B cell (primary cell): Measurements from ENCODE around the gene INPP1. TPM values are rescaled to one million over a fixed set of nuclear protein-coding genes. Genes with fewer than 3 reads are reported as not detected.

Experiments
- ATAC-seq: fragments of 200-7000 bp; cut with Tn5 transposase; one replicate; pipeline ENCODE4 v1.10.0; 2021; ENCODE audit warnings: low read depth, mild to moderate bottlenecking, moderate number of reproducible peaks, moderate library complexity
- CTCF ChIA-PET: fragments of 350-600 bp; sonication (Branson Sonifier 250); formaldehyde crosslinking; loops from one replicate; lab custom pipeline; 2021; ENCODE audit warnings: antibody characterized with exemption, inconsistent platforms; lab: Charles Lee
- POLR2A ChIA-PET: fragments of 350-600 bp; sonication (Branson Sonifier 250); formaldehyde crosslinking; loops from one replicate; lab custom pipeline; 2021; ENCODE audit warnings: antibody characterized with exemption; lab: Charles Lee
- DNase-seq: peaks from one replicate; pipeline ENCODE4 v3.0.0; 2013
- H2AFZ ChIP-seq: 2 replicates; pipeline ENCODE4 v1.6.1; 2012; ENCODE audit warnings: mild to moderate bottlenecking, low read depth, low read length; ENCODE audit not compliant: insufficient read depth, poor library complexity, severe bottlenecking
- H3K27ac ChIP-seq, 2 donors: 1 replicate in 1 of 2; 2 replicates in 1 of 2; pipeline ENCODE4 v1.5.1; 2012 to 2013; ENCODE audit warnings: low read length in 2 of 2, mild to moderate bottlenecking in 2 of 2, moderate library complexity in 1 of 2
- H3K27me3 ChIP-seq, 4 experiments: fragments of 200-600 bp in 1 of 4; sonication (generic) in 1 of 4; replicated peaks in 1 of 4; 1 replicate in 2 of 4; 2 replicates in 2 of 4; pipeline versions ENCODE4 v1.6.1 to v1.7.0; 2013 to 2016; ENCODE audit warnings: low read length in 3 of 4, mild to moderate bottlenecking in 2 of 4, mixed read lengths in 1 of 4, moderate library complexity in 1 of 4; ENCODE audit not compliant: insufficient read depth in 4 of 4, control insufficient read depth in 3 of 4; ENCODE audit errors: control extremely low read depth in 1 of 4
- H3K36me3 ChIP-seq, 2 experiments: replicated peaks in 1 of 2; 1 replicate in 1 of 2; 2 replicates in 1 of 2; pipeline versions ENCODE4 v1.6.1 to v1.7.1; 2013; ENCODE audit warnings: low read length in 1 of 2; ENCODE audit not compliant: insufficient read depth in 2 of 2, control insufficient read depth in 1 of 2; ENCODE audit errors: control extremely low read depth in 1 of 2, extremely low read depth in 1 of 2
- H3K4me1 ChIP-seq, 2 donors: fragments of 200-600 bp in 1 of 2; sonication (generic) in 1 of 2; 1 replicate in 1 of 2; 2 replicates in 1 of 2; pipeline versions ENCODE4 v1.5.1 to v1.6.1; 2013 to 2017; ENCODE audit warnings: low read length in 2 of 2; ENCODE audit not compliant: control insufficient read depth in 2 of 2, insufficient read depth in 2 of 2
- H3K4me2 ChIP-seq: replicated peaks from 2 replicates; pipeline ENCODE3; 2012; ENCODE audit warnings: mild to moderate bottlenecking, low read depth, low read length; ENCODE audit not compliant: poor library complexity, severe bottlenecking
- H3K4me3 ChIP-seq, 5 experiments: fragments of 200-600 bp in 1 of 5; sonication (generic) in 1 of 5; 1 replicate in 3 of 5; 2 replicates in 2 of 5; pipeline versions ENCODE4 v1.5.1 to v1.7.0; 2011 to 2016; ENCODE audit warnings: low read length in 4 of 5, mild to moderate bottlenecking in 4 of 5, low read depth in 2 of 5, control low read depth in 1 of 5, moderate library complexity in 1 of 5; ENCODE audit not compliant: insufficient read depth in 1 of 5; ENCODE audit errors: control extremely low read depth in 1 of 5, extremely low read depth in 1 of 5
- H3K79me2 ChIP-seq: fragments of 200-600 bp; sonication (generic); one replicate; pipeline ENCODE4 v1.6.0; 2016; ENCODE audit warnings: low read length; ENCODE audit not compliant: control insufficient read depth, insufficient read depth
- H3K9ac ChIP-seq: fragments of 200-600 bp; sonication (generic); 2 replicates; pipeline ENCODE4 v1.6.1; 2017; ENCODE audit warnings: mild to moderate bottlenecking, low read length, moderate library complexity
- H3K9me3 ChIP-seq, 3 donors: one replicate each; pipeline versions ENCODE4 v1.6.1 to v1.7.1; 2013; ENCODE audit warnings: low read length in 2 of 3; ENCODE audit not compliant: control insufficient read depth in 2 of 3, insufficient read depth in 1 of 3; ENCODE audit errors: control extremely low read depth in 1 of 3
- H4K20me1 ChIP-seq: 2 replicates; pipeline ENCODE4 v1.6.0; 2012; ENCODE audit warnings: mild to moderate bottlenecking, low read length; ENCODE audit not compliant: insufficient read depth, control insufficient read depth, poor library complexity, severe bottlenecking
- H3K27ac Mint-ChIP-seq: one replicate; pipeline ENCODE4 v1.8.0; 2021; ENCODE audit warnings: mixed read lengths
- H3K27me3 Mint-ChIP-seq: one replicate; pipeline ENCODE4 v1.8.0; 2021; ENCODE audit warnings: mixed read lengths
- H3K4me1 Mint-ChIP-seq: one replicate; pipeline ENCODE4 v1.8.0; 2021; ENCODE audit warnings: mixed read lengths
- H3K4me3 Mint-ChIP-seq: one replicate; pipeline ENCODE4 v1.8.0; 2021; ENCODE audit warnings: mixed read lengths
- H3K9me3 Mint-ChIP-seq: one replicate; pipeline ENCODE4 v1.8.0; 2022; ENCODE audit warnings: mixed read lengths; ENCODE audit not compliant: insufficient read depth
- EZH2 ChIP-seq: IDR thresholded peaks from 2 replicates; pipeline ENCODE4 v1.6.1; 2012; ENCODE audit warnings: borderline replicate concordance, low read depth, mild to moderate bottlenecking, moderate library complexity, low read length; ENCODE audit not compliant: insufficient read depth, poor library complexity, severe bottlenecking
- WGBS: methylation state at CpG from one replicate; pipeline ENCODE4 v1.1.5; 2013; ENCODE audit warnings: missing lambda C conversion rate; ENCODE audit not compliant: insufficient coverage; 5-methylcytosine and 5-hydroxymethylcytosine counted together
- intact Hi-C: fragments of 100-400 bp; cut with micrococcal nuclease; formaldehyde crosslinking; loops from one replicate; pipeline ENCODE4 v1.10.0; 2022
- polyA plus RNA-seq: library from polyadenylated mRNA; depleted of rRNA; stranded (reverse); fragments of >200 nt; gene quantifications from 2 replicates; pipeline ENCODE4 v1.2.3, GENCODE V29; 2012
- total RNA-seq, 2 donors: library from RNA; stranded (reverse); fragments of 120-200 nt in 1 of 2; gene quantifications; 1 replicate in 1 of 2; 2 replicates in 1 of 2; pipeline versions ENCODE4 v1.2.3 to v1.2.4, GENCODE V29; 2013 to 2022
- TF ChIP-seq, protein P1 (sequence below): fragments of 200-600 bp; IDR thresholded peaks from one replicate; pipeline ENCODE4 v1.8.0; 2022; ENCODE audit warnings: antibody characterized with exemption, mild to moderate bottlenecking

The INPP1 gene
- total and polyA plus RNA-seq, 2 donors (not counting 1 experiment from before 2014, with no cell fraction given), result 3.1 to 3.7 TPM

DNA sequence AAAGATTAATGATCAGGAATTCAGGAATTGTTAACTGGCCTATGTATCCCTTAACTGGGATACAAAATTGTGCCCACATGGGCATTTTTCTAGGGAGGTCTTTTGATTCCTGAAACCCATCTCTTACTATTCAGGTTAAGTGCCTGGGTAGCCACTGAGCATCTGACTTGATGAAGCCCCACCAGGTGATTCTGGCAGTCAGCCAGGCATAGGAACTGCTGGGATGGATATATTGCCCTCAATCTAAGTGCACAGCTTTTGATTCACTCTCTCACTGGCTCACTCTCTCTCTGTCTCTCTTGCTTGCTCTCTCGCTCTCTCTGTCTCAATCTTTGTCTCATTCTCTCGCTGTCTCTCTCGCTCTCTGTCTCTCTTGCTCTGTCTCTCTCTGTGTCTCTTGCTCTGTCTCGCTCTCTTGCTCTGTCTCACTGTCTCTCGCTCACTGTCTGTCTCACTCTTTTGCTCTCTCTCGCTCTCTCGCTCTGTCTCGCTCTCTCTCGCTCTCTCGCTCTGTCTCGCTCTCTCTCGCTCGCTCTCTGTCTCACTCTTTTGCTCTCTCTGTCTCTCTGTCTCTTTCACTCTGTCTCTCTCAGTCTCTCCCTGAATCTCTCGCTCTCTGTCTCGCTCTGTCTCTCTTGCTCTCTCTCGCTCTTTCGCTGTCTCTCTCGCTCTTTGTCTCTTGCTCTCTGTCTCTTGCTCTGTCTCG, 22.3 kb downstream of the INPP1 start:
- intact Hi-C loops, result no loop called here
- no peak for DNase-seq
- POLR2A ChIA-PET, result no interaction called here

DNA sequence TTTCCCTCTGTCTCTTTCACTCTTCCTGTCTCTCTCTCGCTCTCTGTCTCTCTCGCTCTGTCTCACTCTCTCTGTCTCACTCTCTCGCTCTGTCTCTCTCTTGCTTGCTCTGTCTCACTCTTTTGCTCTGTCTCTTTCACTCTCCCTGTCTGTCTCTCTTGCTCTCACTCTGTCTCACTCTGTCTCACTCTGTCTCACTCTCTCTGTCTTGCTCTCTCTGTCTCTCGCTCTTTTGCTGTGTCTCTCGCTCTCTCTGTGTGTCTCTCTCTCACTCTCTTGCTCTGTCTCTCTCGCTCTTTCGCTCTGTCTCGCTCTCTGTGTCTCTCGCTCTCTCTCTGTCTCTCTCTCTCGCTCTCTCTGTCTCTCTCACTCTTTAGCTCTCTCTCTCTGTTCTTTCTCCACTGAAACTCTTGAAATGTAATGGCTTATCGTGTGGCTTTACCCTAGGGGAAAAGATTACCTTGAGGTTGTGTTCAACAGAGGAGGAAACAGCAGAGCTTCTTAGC, 22.9 kb downstream of the INPP1 start:
- no peak overlapping the region for H2AFZ ChIP-seq
- no peaks in the 10 kb centered on the region for H3K9me3 ChIP-seq
- ChIA-PET CTCF (interaction anchor here (0.8 to 0.9 kb wide), 2 partner anchors 11 to 277 kb away, joined by 3 read pairs; no protein-coding TSS in a partner anchor), POLR2A (no interaction called here)
- no peaks in the 10 kb centered on the region for H3K79me2 ChIP-seq
- H4K20me1 ChIP-seq, result no peaks in the 10 kb centered on the region
- Mint-ChIP-seq H3K27me3 (no peaks in the 10 kb centered on the region), H3K4me3 (no peak overlapping the region), H3K9me3 (no peaks in the 10 kb centered on the region), H3K27ac (no peak overlapping the region), H3K4me1 (peaks cover 4% of the 10 kb centered on the region)
- H3K4me3 ChIP-seq, result no peak overlapping the region
- H3K27ac ChIP-seq, result no peak overlapping the region
- no peak overlapping the region for H3K4me2 ChIP-seq
- H3K27me3 ChIP-seq, result no peaks in the 10 kb centered on the region
- WGBS, result 99% methylated on average over 6 of the region's 11 CpGs
- DNase-seq, result no peak
- peaks cover 9 to 20% of the 10 kb centered on the region in 2 experiments for H3K36me3 ChIP-seq
- no peaks in the 10 kb centered on the region for H3K4me1 ChIP-seq
- no peak for ATAC-seq
- no peak for TF ChIP-seq EZH2
- TF ChIP-seq, protein P1, sequence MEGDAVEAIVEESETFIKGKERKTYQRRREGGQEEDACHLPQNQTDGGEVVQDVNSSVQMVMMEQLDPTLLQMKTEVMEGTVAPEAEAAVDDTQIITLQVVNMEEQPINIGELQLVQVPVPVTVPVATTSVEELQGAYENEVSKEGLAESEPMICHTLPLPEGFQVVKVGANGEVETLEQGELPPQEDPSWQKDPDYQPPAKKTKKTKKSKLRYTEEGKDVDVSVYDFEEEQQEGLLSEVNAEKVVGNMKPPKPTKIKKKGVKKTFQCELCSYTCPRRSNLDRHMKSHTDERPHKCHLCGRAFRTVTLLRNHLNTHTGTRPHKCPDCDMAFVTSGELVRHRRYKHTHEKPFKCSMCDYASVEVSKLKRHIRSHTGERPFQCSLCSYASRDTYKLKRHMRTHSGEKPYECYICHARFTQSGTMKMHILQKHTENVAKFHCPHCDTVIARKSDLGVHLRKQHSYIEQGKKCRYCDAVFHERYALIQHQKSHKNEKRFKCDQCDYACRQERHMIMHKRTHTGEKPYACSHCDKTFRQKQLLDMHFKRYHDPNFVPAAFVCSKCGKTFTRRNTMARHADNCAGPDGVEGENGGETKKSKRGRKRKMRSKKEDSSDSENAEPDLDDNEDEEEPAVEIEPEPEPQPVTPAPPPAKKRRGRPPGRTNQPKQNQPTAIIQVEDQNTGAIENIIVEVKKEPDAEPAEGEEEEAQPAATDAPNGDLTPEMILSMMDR, result no peak
- no peak overlapping the region for H3K9ac ChIP-seq
- intact Hi-C loops, result no loop called here

More for the DNA sequence above, 22.3 kb downstream of the INPP1 start:
- TF ChIP-seq EZH2, result no peak
- TF ChIP-seq, protein P1, result no peak
- Histone ChIP-seq H3K9me3 (no peaks in the 10 kb centered on the region), H3K4me2 (no peak overlapping the region), H3K4me3 (no peak overlapping the region), H4K20me1 (no peaks in the 10 kb centered on the region), H3K9ac (no peak overlapping the region), H3K36me3 (peaks cover 8 to 15% of the 10 kb centered on the region in 2 experiments), H3K4me1 (peaks cover 0 to 4% of the 10 kb centered on the region in 2 donors), H3K79me2 (no peaks in the 10 kb centered on the region), H3K27me3 (no peaks in the 10 kb centered on the region), H3K27ac (no peak overlapping the region), H2AFZ (no peak overlapping the region)
- H3K4me1 Mint-ChIP-seq, result peaks cover 6% of the 10 kb centered on the region
- ATAC-seq, result no peak
- no peaks in the 10 kb centered on the region for H3K27me3 Mint-ChIP-seq
- CTCF ChIA-PET, result no interaction called here
- H3K4me3 Mint-ChIP-seq, result no peak overlapping the region
- no peaks in the 10 kb centered on the region for H3K9me3 Mint-ChIP-seq
- over 99% methylated on average over 10 of the region's 19 CpGs for WGBS
- H3K27ac Mint-ChIP-seq, result no peak overlapping the region
